Stimulated activated CD8-positive, alpha-beta memory T cell treated with anti-CD3 and anti-CD28 coated beads, Interleukin-4, amount 100 ng/mL, for 1 hour (primary cell): ENCODE results near the gene MRRF.

ENCODE experiments used
- DNase-seq, 2 donors: peaks; one replicate each; pipeline ENCODE4 v3.0.0-alpha.2; 2020; ENCODE audit warnings: low read depth in 2 of 2, low spot score in 1 of 2

The MRRF gene

GRCh38 chr9:122228568-122229484 lies 35.9 kb upstream of the MRRF start, which contains the start of gene LHX6:
Gene LHX6, minus strand, starts transcription at chr9:122228957. Its CDS starts 217 bp downstream, at chr9:122228740.
- DNase-seq = no peak

- no peak for DNase-seq
These were observed 35.2 kb upstream of the MRRF start for GRCh38 chr9:122229485-122229837.

- DNase-seq = no peak
These were observed 31.8 kb upstream of the MRRF start for GRCh38 chr9:122232796-122233306.

- DNase-seq = no peak
These were observed 30.5 kb upstream of the MRRF start for GRCh38 chr9:122234022-122234748.

GRCh38 chr9:122236681-122237080 lies 28.0 kb upstream of the MRRF start:
- DNase-seq = no peak

- no peak for DNase-seq
These were observed 25.0 kb upstream of the MRRF start for GRCh38 chr9:122239722-122240121.

GRCh38 chr9:122244349-122244748 lies 20.3 kb upstream of the MRRF start:
- no peak for DNase-seq

- DNase-seq = no peak
These were observed 18.0 kb upstream of the MRRF start for GRCh38 chr9:122246666-122247065.

GRCh38 chr9:122248448-122248865 lies 16.2 kb upstream of the MRRF start:
- no peak for DNase-seq

GRCh38 chr9:122251351-122251750 lies 13.3 kb upstream of the MRRF start:
- DNase-seq = no peak

- no peak for DNase-seq
These were observed 11.9 kb upstream of the MRRF start for GRCh38 chr9:122252796-122253195.

GRCh38 chr9:122254761-122255160 lies 9.9 kb upstream of the MRRF start:
- DNase-seq = no peak

GRCh38 chr9:122256206-122256605 lies 8.5 kb upstream of the MRRF start:
- DNase-seq = no peak

- DNase-seq = no peak
These were observed 5.7 kb upstream of the MRRF start for GRCh38 chr9:122258886-122259415.

- no peak for DNase-seq
These were observed 3.2 kb upstream of the MRRF start for GRCh38 chr9:122261469-122261881.

GRCh38 chr9:122262073-122262472 lies 2.6 kb upstream of the MRRF start:
- no peak for DNase-seq

GRCh38 chr9:122263699-122264349 lies 858 bp upstream of the MRRF start:
- no peak for DNase-seq

- DNase-seq = no peak
These were observed 650 bp downstream of the MRRF start for GRCh38 chr9:122265149-122265915.

- no peak for DNase-seq
These were observed 3.5 kb downstream of the MRRF start for GRCh38 chr9:122268041-122268814.

- DNase-seq = no peak
These were observed 9.4 kb downstream of the MRRF start for GRCh38 chr9:122274055-122274454.
